Left lung (tissue), 10 donors: Measurements from ENCODE around the gene ASAH2B. TPM values are rescaled to one million over a fixed set of nuclear protein-coding genes. Genes with fewer than 3 reads are reported as not detected.

ENCODE experiments used
- ATAC-seq: fragments of 200-7000 bp; cut with Tn5 transposase; one replicate; pipeline ENCODE4 v1.9.1; 2020; ENCODE audit warnings: moderate library complexity
- DNase-seq, 4 donors: peaks; one replicate each; pipeline ENCODE4 v3.0.0-alpha.2; 2013 to 2020
- H3K27ac ChIP-seq, 2 donors: fragments of 200-600 bp; sonication (generic) in 1 of 2; one replicate each; pipeline versions ENCODE4 v1.5.0 to v1.8.0; 2020 to 2021
- H3K27me3 ChIP-seq, 2 donors: fragments of 200-600 bp; sonication (generic) in 1 of 2; one replicate each; pipeline versions ENCODE4 v1.5.0 to v1.8.0; 2020 to 2021
- H3K36me3 ChIP-seq, 2 donors: fragments of 200-600 bp; sonication (generic) in 1 of 2; one replicate each; pipeline versions ENCODE4 v1.5.0 to v1.8.0; 2020 to 2021
- H3K4me1 ChIP-seq, 2 donors: fragments of 200-600 bp; one replicate each; pipeline ENCODE4 v1.8.0; 2021
- H3K4me3 ChIP-seq, 2 donors: fragments of 200-600 bp; sonication (generic) in 1 of 2; one replicate each; pipeline versions ENCODE4 v1.5.0 to v1.8.0; 2020 to 2021; ENCODE audit warnings: mild to moderate bottlenecking in 1 of 2
- H3K9me3 ChIP-seq, 2 donors: fragments of 200-600 bp; sonication (generic) in 1 of 2; one replicate each; pipeline versions ENCODE4 v1.5.0 to v1.8.0; 2020 to 2021
- CTCF ChIP-seq, 2 donors: fragments of 200-600 bp; sonication (generic) in 1 of 2; IDR thresholded peaks; one replicate each; pipeline versions ENCODE4 v1.5.0 to v1.8.0; 2021; ENCODE audit warnings: antibody characterized with exemption in 2 of 2
- intact Hi-C, 2 donors: fragments of 100-400 bp; cut with DNase I; formaldehyde crosslinking; loops; one replicate each; pipeline versions ENCODE4 v1.11.2 to v1.14.2; 2022
- polyA plus RNA-seq, 6 donors: library from polyadenylated mRNA; unstranded; fragments of 120-200 nt; gene quantifications; one replicate each; pipeline ENCODE4 v1.2.1, GENCODE V29; 2013; ENCODE audit not compliant: insufficient read length in 6 of 6
- total RNA-seq, 2 donors: library from RNA; stranded (reverse); fragmentation: NEBNext Ultra II Directional; extraction: Animal tissue kit (Norgen Biotek cat#: 25700); gene quantifications; one replicate each; pipeline ENCODE4 v1.2.1, GENCODE V29; 2021
- donor health status: DM: no; HTN: yes; CAD: no.
- donor health status: DM: no; HTN: no; CAD: no.

Gene ASAH2B
- total and polyA plus RNA-seq, 8 donors = 4.0 to 12.7 (median 10.3) TPM

GRCh38 chr10:50788951-50789945 lies 49.5 kb downstream of the ASAH2B start:
- intact Hi-C loops = no loop called here
- Histone ChIP-seq H3K27ac (no peak overlapping the region), H3K27me3 (no peaks in the 10 kb centered on the region), H3K36me3 (no peaks in the 10 kb centered on the region), H3K4me1 (no peaks in the 10 kb centered on the region), H3K9me3 (no peaks in the 10 kb centered on the region), H3K4me3 (no peak overlapping the region)
- TF ChIP-seq CTCF (IDR thresholded peaks at IDR 0.05) = peak in 1 of 2 donors; percentile 33
- ATAC-seq (peak; percentile 95), DNase-seq (peak in 2 of 4 donors; percentile 11 to 18)

- Histone ChIP-seq H3K36me3 (no peaks in the 10 kb centered on the region), H3K27me3 (no peaks in the 10 kb centered on the region), H3K9me3 (no peaks in the 10 kb centered on the region), H3K4me1 (no peaks in the 10 kb centered on the region), H3K27ac (no peak overlapping the region), H3K4me3 (no peak overlapping the region)
- ATAC-seq (no peak), DNase-seq (no peak)
- TF ChIP-seq CTCF (IDR thresholded peaks at IDR 0.05) = no peak
- intact Hi-C loops = no loop called here
These were observed 54.8 kb downstream of the ASAH2B start for GRCh38 chr10:50794490-50794889.

DNA sequence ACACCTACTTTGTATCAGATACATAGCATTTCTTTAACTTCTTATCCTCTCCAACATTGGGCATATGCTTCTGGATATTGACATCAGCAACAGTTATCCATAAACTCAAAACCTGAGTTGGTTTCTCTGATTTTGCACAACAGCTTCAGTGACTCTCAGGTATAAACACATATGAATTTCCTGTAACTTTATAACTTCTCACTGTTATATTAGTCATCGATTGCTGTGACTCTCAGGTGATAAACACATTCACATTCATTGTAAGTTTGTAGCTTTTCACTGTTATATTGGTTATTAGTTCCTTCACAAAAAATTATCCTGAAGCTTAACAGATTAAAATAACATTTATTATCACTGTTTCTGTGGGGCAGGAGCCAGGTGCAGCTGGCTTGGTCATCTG lies 57.0 kb downstream of the ASAH2B start:
- ATAC-seq (no peak), DNase-seq (no peak)
- Histone ChIP-seq H3K4me3 (no peak overlapping the region), H3K27me3 (no peaks in the 10 kb centered on the region), H3K27ac (no peak overlapping the region), H3K9me3 (no peaks in the 10 kb centered on the region), H3K4me1 (no peaks in the 10 kb centered on the region), H3K36me3 (no peaks in the 10 kb centered on the region)
- no peak for TF ChIP-seq CTCF (IDR thresholded peaks at IDR 0.05)
- intact Hi-C loops = no loop called here

- intact Hi-C loops = no loop called here
- ATAC-seq = no peak
These were observed 58.6 kb downstream of the ASAH2B start for GRCh38 chr10:50798297-50798696.

More at GRCh38 chr10:50798297-50798696, 58.6 kb downstream of the ASAH2B start:
- H3K4me1 ChIP-seq = no peaks in the 10 kb centered on the region
- TF ChIP-seq CTCF (IDR thresholded peaks at IDR 0.05) = no peak
- no peaks in the 10 kb centered on the region for H3K27me3 ChIP-seq
- DNase-seq = no peak
- H3K9me3 ChIP-seq = no peaks in the 10 kb centered on the region
- no peaks in the 10 kb centered on the region for H3K36me3 ChIP-seq
- no peak overlapping the region for H3K27ac ChIP-seq
- H3K4me3 ChIP-seq = no peak overlapping the region
